Astrocyte of the cerebellum (primary cell): ENCODE measurements around the gene FDXR.

Experiments
- DNase-seq: peaks from one replicate; pipeline ENCODE4 v3.0.0-alpha.2; 2011; ENCODE audit warnings: low read depth
- H3K4me3 ChIP-seq: 2 replicates; pipeline ENCODE4 v1.5.1; 2011; ENCODE audit warnings: mild to moderate bottlenecking, low read depth, low read length, moderate library complexity
- CTCF ChIP-seq: IDR thresholded peaks from 2 replicates; pipeline ENCODE4 v1.5.1; 2012; ENCODE audit warnings: low read length, low read depth, moderate library complexity, mild to moderate bottlenecking; ENCODE audit errors: missing control alignments
- in situ Hi-C: cut with HindIII; loops from 2 replicates; pipeline ENCODE4 v1.10.0; 2017; ENCODE audit warnings: low sequenced_read_pairs

The FDXR gene

GRCh38 chr17:74814453-74814852 is 58.3 kb downstream of the FDXR start:
- TF ChIP-seq CTCF: no peak
- H3K4me3 ChIP-seq: no peak overlapping the region
- DNase-seq: no peak
- in situ Hi-C loops: no loop called here
